Breast epithelium (tissue), 4 donors: ENCODE data around the gene ARFGAP3. TPM values are rescaled to one million over a fixed set of nuclear protein-coding genes. Genes with fewer than 3 reads are reported as not detected.

Experiments used
- DNase-seq, 2 donors: peaks; one replicate each; pipeline ENCODE4 v3.0.0-alpha.2; 2019; ENCODE audit warnings: low spot score in 2 of 2
- H3K27ac ChIP-seq, 2 donors: fragments of 200-600 bp; sonication (generic) in 1 of 2; one replicate each; pipeline ENCODE4 v1.5.1; 2016 to 2019; ENCODE audit warnings: mild to moderate bottlenecking in 1 of 2
- H3K27me3 ChIP-seq, 2 donors: fragments of 200-600 bp; sonication (generic) in 1 of 2; one replicate each; pipeline versions ENCODE4 v1.5.1 to v1.6.0; 2017 to 2019; ENCODE audit warnings: control low read depth in 1 of 2, mild to moderate bottlenecking in 1 of 2
- H3K36me3 ChIP-seq: fragments of 200-600 bp; one replicate; pipeline ENCODE4 v1.5.1; 2019
- H3K4me1 ChIP-seq, 2 donors: fragments of 200-600 bp; sonication (generic); one replicate each; pipeline ENCODE4 v1.5.1; 2016 to 2019; ENCODE audit warnings: control low read depth in 1 of 2
- H3K4me3 ChIP-seq, 3 donors: fragments of 200-600 bp; sonication (generic); 1 replicate in 2 of 3; 2 replicates in 1 of 3; pipeline ENCODE4 v1.5.1; 2016 to 2019; ENCODE audit warnings: mild to moderate bottlenecking in 3 of 3, moderate library complexity in 2 of 3
- H3K9me3 ChIP-seq, 2 donors: fragments of 200-600 bp; sonication (generic) in 1 of 2; one replicate each; pipeline ENCODE4 v1.5.1; 2016 to 2019; ENCODE audit warnings: control low read depth in 1 of 2
- CTCF ChIP-seq, 3 donors: fragments of 450-650 bp; IDR thresholded peaks; one replicate each; pipeline ENCODE4 v1.5.1; 2016 to 2017; ENCODE audit warnings: antibody characterized with exemption in 3 of 3, mild to moderate bottlenecking in 3 of 3, moderate library complexity in 3 of 3
- POLR2A ChIP-seq: fragments of 450-650 bp; IDR thresholded peaks from one replicate; pipeline ENCODE4 v1.6.1; 2016; ENCODE audit warnings: antibody characterized with exemption, mild to moderate bottlenecking, moderate library complexity
- POLR2AphosphoS5 ChIP-seq, 3 donors: sonication (generic); formaldehyde crosslinking; IDR thresholded peaks; one replicate each; pipeline ENCODE4 v1.6.1; 2017; ENCODE audit warnings: antibody characterized with exemption in 3 of 3
- intact Hi-C: fragments of 100-400 bp; cut with DNase I; formaldehyde crosslinking; loops from one replicate; pipeline ENCODE4 v1.15.1; 2023; ENCODE audit warnings: low total_unique reads
- total RNA-seq, 3 donors: library from RNA; depleted of rRNA; stranded (reverse); fragments of >200 nt; gene quantifications; one replicate each; pipeline ENCODE4 v1.1.0, GENCODE V29; 2016

Gene ARFGAP3
- total RNA-seq, 3 donors from 2014 or later: 51.2 to 90.7 (median 70.8) TPM

- peak in 1 of 2 donors; percentile 41 for DNase-seq
- intact Hi-C loops: loop anchor here (5.0 kb wide), 1 partner anchor 209 kb away; the partner anchor contains the start of gene CYB5R3
These were observed 751 bp downstream of the ARFGAP3 start for GRCh38 chr22:42856179-42856864.

GRCh38 chr22:42855721-42856120 lies 1.4 kb downstream of the ARFGAP3 start:
- Histone ChIP-seq H3K9me3 (no peaks in the 10 kb centered on the region), H3K4me3 (peak overlapping the region; percentile 75 to 86 (median 80)), H3K27me3 (no peaks in the 10 kb centered on the region), H3K4me1 (peaks cover 0 to 7% of the 10 kb centered on the region in 2 donors), H3K36me3 (no peaks in the 10 kb centered on the region), H3K27ac (peak overlapping the region; percentile 95)
- DNase-seq: no peak
- intact Hi-C loops: loop anchor here (5.0 kb wide), 1 partner anchor 208 kb away; the partner anchor contains the start of gene CYB5R3
- TF ChIP-seq CTCF (IDR thresholded peaks at IDR 0.05) (no peak), POLR2A (no peak), POLR2AphosphoS5 (IDR thresholded peaks at IDR 0.05) (no peak)

More at GRCh38 chr22:42856179-42856864, 751 bp downstream of the ARFGAP3 start:
- TF ChIP-seq POLR2AphosphoS5 (IDR thresholded peaks at IDR 0.05) (peak in 2 of 3 donors; percentile 48 to 52), CTCF (IDR thresholded peaks at IDR 0.05) (no peak), POLR2A (no peak)
- H3K27me3 ChIP-seq: no peaks in the 10 kb centered on the region
- H3K36me3 ChIP-seq: no peaks in the 10 kb centered on the region
- H3K4me1 ChIP-seq: peaks cover 0 to 7% of the 10 kb centered on the region in 2 donors
- peak overlapping the region; percentile 95 for H3K27ac ChIP-seq
- H3K9me3 ChIP-seq: no peaks in the 10 kb centered on the region
- H3K4me3 ChIP-seq: peak overlapping the region; percentile 75 to 86 (median 80)

GRCh38 chr22:42855211-42855610 lies 1.9 kb downstream of the ARFGAP3 start:
- intact Hi-C loops: loop anchor here (5.0 kb wide), 1 partner anchor 208 kb away; the partner anchor contains the start of gene CYB5R3
- H3K27me3 ChIP-seq: no peaks in the 10 kb centered on the region
- peak overlapping the region in 2 of 3 donors; percentile 80 to 86 for H3K4me3 ChIP-seq
- H3K4me1 ChIP-seq: peaks cover 0 to 7% of the 10 kb centered on the region in 2 donors
- DNase-seq: no peak
- H3K27ac ChIP-seq: peak overlapping the region in 1 of 2 donors; percentile 95
- no peak for TF ChIP-seq POLR2A
- no peak for TF ChIP-seq CTCF (IDR thresholded peaks at IDR 0.05)
- no peak for TF ChIP-seq POLR2AphosphoS5 (IDR thresholded peaks at IDR 0.05)
- H3K9me3 ChIP-seq: no peaks in the 10 kb centered on the region
- H3K36me3 ChIP-seq: no peaks in the 10 kb centered on the region

GRCh38 chr22:42848941-42849550 lies 8.0 kb downstream of the ARFGAP3 start:
- no peak for TF ChIP-seq POLR2A
- no peak for TF ChIP-seq CTCF (IDR thresholded peaks at IDR 0.05)
- TF ChIP-seq POLR2AphosphoS5 (IDR thresholded peaks at IDR 0.05): no peak
- no peaks in the 10 kb centered on the region for H3K4me1 ChIP-seq
- DNase-seq: no peak
- no peaks in the 10 kb centered on the region for H3K9me3 ChIP-seq
- no peak overlapping the region for H3K4me3 ChIP-seq
- H3K36me3 ChIP-seq: peaks cover 5% of the 10 kb centered on the region
- no peak overlapping the region for H3K27ac ChIP-seq
- no peaks in the 10 kb centered on the region for H3K27me3 ChIP-seq
- intact Hi-C loops: no loop called here

- H3K36me3 ChIP-seq: peaks cover 5% of the 10 kb centered on the region
- no peak for DNase-seq
- H3K27me3 ChIP-seq: no peaks in the 10 kb centered on the region
- no peak for TF ChIP-seq CTCF (IDR thresholded peaks at IDR 0.05)
- no peak for TF ChIP-seq POLR2AphosphoS5 (IDR thresholded peaks at IDR 0.05)
- TF ChIP-seq POLR2A: no peak
- intact Hi-C loops: no loop called here
- no peaks in the 10 kb centered on the region for H3K9me3 ChIP-seq
- H3K4me3 ChIP-seq: no peak overlapping the region
- H3K27ac ChIP-seq: no peak overlapping the region
- H3K4me1 ChIP-seq: no peaks in the 10 kb centered on the region
These were observed 10.0 kb downstream of the ARFGAP3 start for GRCh38 chr22:42847110-42847509.
